D721Med (cell line): ENCODE measurements around the gene CDKL5.

ENCODE experiments used
- DNase-seq: peaks from one replicate; pipeline ENCODE4 v3.0.0; 2011; ENCODE audit warnings: low spot score; ENCODE audit not compliant: insufficient read length
- FAIRE-seq: peaks from 2 replicates; lab custom pipeline; 2011; peaks lifted over from hg19 to GRCh38; lab: Jason Lieb, UNC
- CTCF ChIP-seq: IDR thresholded peaks from 2 replicates; pipeline ENCODE4 v1.5.1; 2012; ENCODE audit warnings: mild to moderate bottlenecking, control low read depth; ENCODE audit not compliant: insufficient read depth; ENCODE audit errors: missing control alignments

Gene CDKL5

GRCh38 chrX:18457000-18457399 lies 31.6 kb downstream of the CDKL5 start:
- no peak for TF ChIP-seq CTCF
- DNase-seq, result no peak
- FAIRE-seq, result no peak

GRCh38 chrX:18461431-18461830 lies 36.0 kb downstream of the CDKL5 start:
- no peak for FAIRE-seq
- no peak for DNase-seq
- TF ChIP-seq CTCF, result no peak

DNA sequence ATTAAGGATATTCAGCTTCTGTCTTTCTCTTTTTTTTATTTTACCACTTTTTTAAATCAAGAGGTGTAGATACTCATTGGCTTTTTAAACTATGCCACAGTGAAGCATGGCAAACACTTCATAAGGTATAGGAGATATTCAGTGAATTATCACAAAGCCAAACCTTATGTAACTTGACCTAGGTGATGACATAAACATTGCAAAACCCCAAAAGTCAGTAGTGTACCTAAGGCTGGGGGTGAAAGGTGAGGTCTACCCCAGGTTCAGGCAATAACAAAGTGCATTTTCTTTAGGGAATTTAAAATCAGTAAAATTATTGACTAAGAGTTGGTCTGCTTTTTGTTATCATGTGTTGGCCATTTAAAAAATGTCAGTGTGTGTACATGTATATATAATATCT lies 39.1 kb downstream of the CDKL5 start:
- FAIRE-seq (peak; percentile 16), DNase-seq (no peak)
- no peak for TF ChIP-seq CTCF

DNA sequence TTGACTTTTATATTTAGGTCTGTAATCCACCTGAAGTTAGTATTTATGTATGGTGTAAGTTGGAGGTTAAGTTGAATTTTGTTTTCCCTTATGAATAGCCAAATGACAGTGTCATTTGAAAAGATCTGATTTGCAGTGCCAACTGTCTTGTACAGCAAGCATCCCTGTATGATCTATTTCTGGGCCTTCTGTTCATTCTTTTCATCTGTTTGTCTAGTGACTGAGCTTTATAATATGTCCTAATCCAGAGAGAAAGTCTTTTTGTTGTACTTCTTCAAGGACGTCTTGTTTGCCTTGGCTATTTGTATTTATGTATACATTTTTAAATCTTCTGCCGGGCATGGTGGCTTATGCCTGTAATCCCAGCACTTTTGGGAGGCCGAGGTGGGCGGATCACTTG lies 39.6 kb downstream of the CDKL5 start:
- FAIRE-seq (no peak), DNase-seq (no peak)
- no peak for TF ChIP-seq CTCF

- no peak for TF ChIP-seq CTCF
- DNase-seq (no peak), FAIRE-seq (no peak)
Observed at GRCh38 chrX:18468599-18468998, 43.2 kb downstream of the CDKL5 start.

- TF ChIP-seq CTCF, result no peak
- no peak for FAIRE-seq
- no peak for DNase-seq
Observed at GRCh38 chrX:18471296-18471695, 45.9 kb downstream of the CDKL5 start.

DNA sequence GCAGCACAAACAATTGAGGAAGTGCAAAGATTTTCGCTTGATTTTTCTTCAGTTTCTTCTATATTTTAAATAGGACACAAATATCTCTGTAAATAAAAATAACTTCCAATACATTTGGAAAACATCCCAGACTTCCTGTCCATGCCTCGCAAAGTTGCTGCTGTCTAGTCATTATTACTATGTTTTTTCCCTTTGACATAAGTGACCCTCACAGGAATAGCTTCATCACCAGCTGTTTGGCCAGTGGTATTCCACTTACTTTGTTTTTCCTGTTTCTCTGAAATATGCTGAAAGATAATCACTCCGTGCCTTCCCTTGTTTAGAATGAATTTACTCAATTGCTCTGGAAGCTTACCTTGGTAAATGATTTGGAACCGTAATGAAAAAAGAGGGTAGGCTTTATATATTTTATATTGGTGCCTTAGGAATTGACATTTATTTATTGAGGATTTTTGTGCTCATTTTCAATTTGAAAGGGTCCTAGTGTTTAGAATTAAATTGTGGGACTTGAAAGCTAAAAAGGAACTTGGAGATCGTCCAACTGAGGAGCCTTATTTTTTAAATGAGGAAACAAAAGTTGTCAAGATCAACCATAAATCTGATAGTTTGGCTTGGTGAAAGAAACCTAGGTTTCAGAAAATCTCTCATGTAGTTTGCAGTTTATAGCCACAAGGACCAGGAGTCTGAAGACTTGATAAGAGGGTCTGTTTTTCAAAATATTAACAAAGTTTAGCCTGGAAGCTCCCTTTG lies 65.6 kb downstream of the CDKL5 start:
- FAIRE-seq, result no peak
- no peak for DNase-seq
- TF ChIP-seq CTCF, result no peak
